Neural cell (in vitro differentiated cells): ENCODE results near the gene PGAP3. TPM values are rescaled to one million over a fixed set of nuclear protein-coding genes. Genes with fewer than 3 reads are reported as not detected.

Source experiments
- H2AFZ ChIP-seq: fragments of 200-600, 300-800 bp; sonication (generic), shearing (Covaris generic); 2 replicates; pipeline ENCODE4 v1.6.0; 2014; ENCODE audit warnings: low read depth, mild to moderate bottlenecking, antibody characterized with exemption, low read length, moderate library complexity
- H3F3A ChIP-seq: fragments of 200-600 bp; shearing (Covaris generic); 2 replicates; pipeline ENCODE4 v1.6.1; 2016; ENCODE audit warnings: mild to moderate bottlenecking, moderate library complexity, mixed read lengths, antibody characterized with exemption, low read length; ENCODE audit not compliant: insufficient read depth, poor library complexity, severe bottlenecking
- H3K27ac ChIP-seq: fragments of 200-600, 300-800 bp; sonication (generic), shearing (Covaris generic); 2 replicates; pipeline ENCODE4 v1.5.1; 2014; ENCODE audit warnings: mild to moderate bottlenecking, low read length, moderate library complexity
- H3K27me3 ChIP-seq: fragments of 300-800, 200-600 bp; sonication (generic), shearing (Covaris generic); 2 replicates; pipeline ENCODE4 v1.6.0; 2014; ENCODE audit warnings: mild to moderate bottlenecking, low read depth, low read length, moderate library complexity; ENCODE audit not compliant: insufficient read depth
- H3K36me3 ChIP-seq: fragments of 300-800, 200-600 bp; sonication (generic), shearing (Covaris generic); 2 replicates; pipeline ENCODE4 v1.5.1; 2014; ENCODE audit warnings: mild to moderate bottlenecking, antibody characterized with exemption, low read length, moderate library complexity; ENCODE audit not compliant: insufficient read depth
- H3K4me2 ChIP-seq: fragments of 300-800, 200-600 bp; sonication (generic), shearing (Covaris generic); 2 replicates; pipeline ENCODE4 v1.6.0; 2014; ENCODE audit warnings: mild to moderate bottlenecking, low read length
- H3K4me3 ChIP-seq: fragments of 300-800, 200-600 bp; sonication (generic), shearing (Covaris generic); 2 replicates; pipeline ENCODE4 v1.5.1; 2014; ENCODE audit warnings: mild to moderate bottlenecking, low read length, moderate library complexity
- H3K79me2 ChIP-seq: fragments of 200-600 bp; shearing (Covaris generic); replicated peaks from 2 replicates; pipeline ENCODE4 v1.6.0; 2014; ENCODE audit warnings: mild to moderate bottlenecking, low read length, moderate library complexity; ENCODE audit not compliant: insufficient read depth
- H3K9ac ChIP-seq: fragments of 300-800, 200-600 bp; sonication (generic), shearing (Covaris generic); 2 replicates; pipeline ENCODE4 v1.6.1; 2016; ENCODE audit warnings: mild to moderate bottlenecking, low read length, mixed read lengths
- H3K9me2 ChIP-seq: fragments of 200-600 bp; shearing (Covaris generic); 2 replicates; pipeline ENCODE4 v1.6.1; 2016; ENCODE audit warnings: mild to moderate bottlenecking, low read length, mixed read lengths; ENCODE audit not compliant: insufficient read depth
- H3K9me3 ChIP-seq: fragments of 200-600, 300-800 bp; sonication (generic), shearing (Covaris generic); 2 replicates; pipeline ENCODE4 v1.6.1; 2016; ENCODE audit warnings: mild to moderate bottlenecking, mixed run types, low read length, moderate library complexity, mixed read lengths
- H4K20me1 ChIP-seq: fragments of 200-600 bp; shearing (Covaris generic); 2 replicates; pipeline ENCODE4 v1.6.1; 2016; ENCODE audit warnings: mild to moderate bottlenecking, mixed run types; ENCODE audit not compliant: insufficient read depth
- CTCF ChIP-seq: fragments of 450-650 bp; IDR thresholded peaks from 2 replicates; pipeline ENCODE4 v1.5.1; 2014; ENCODE audit warnings: antibody characterized with exemption, mild to moderate bottlenecking, moderate library complexity; ENCODE audit not compliant: poor library complexity, severe bottlenecking
- EP300 ChIP-seq: fragments of 450-650 bp; conservative IDR thresholded peaks from 2 replicates; pipeline ENCODE4 v1.6.1; 2014; ENCODE audit warnings: antibody characterized with exemption, mild to moderate bottlenecking, moderate library complexity; ENCODE audit not compliant: poor library complexity, severe bottlenecking
- EZH2 ChIP-seq: fragments of 200-600, 300-800 bp; shearing (Covaris generic), sonication (generic); IDR thresholded peaks from 2 replicates; pipeline ENCODE4 v1.6.1; 2014; ENCODE audit warnings: antibody characterized with exemption, low read length, borderline replicate concordance, mild to moderate bottlenecking; ENCODE audit not compliant: insufficient read depth, poor library complexity, severe bottlenecking
- MXI1 ChIP-seq: fragments of 450-650 bp; conservative IDR thresholded peaks from 2 replicates; pipeline ENCODE4 v1.6.1; 2014; ENCODE audit warnings: antibody characterized with exemption, mild to moderate bottlenecking; ENCODE audit not compliant: poor library complexity, severe bottlenecking
- POLR2AphosphoS5 ChIP-seq: IDR thresholded peaks from 2 replicates; pipeline ENCODE4 v1.6.1; 2012
- RAD21 ChIP-seq: fragments of 450-650 bp; conservative IDR thresholded peaks from 2 replicates; pipeline ENCODE4 v1.6.1; 2014; ENCODE audit warnings: antibody characterized with exemption, mild to moderate bottlenecking, moderate library complexity
- SMC3 ChIP-seq: fragments of 450-650 bp; conservative IDR thresholded peaks from 2 replicates; pipeline ENCODE4 v1.6.1; 2014; ENCODE audit warnings: antibody characterized with exemption, mild to moderate bottlenecking, moderate library complexity; ENCODE audit not compliant: poor library complexity
- TAF1 ChIP-seq: IDR thresholded peaks from 2 replicates; pipeline ENCODE4 v1.6.1; 2012; ENCODE audit warnings: low read depth
- polyA plus RNA-seq: library from polyadenylated mRNA; depleted of rRNA; stranded (reverse); fragments of >200 nt; gene quantifications from 2 replicates; pipeline ENCODE4 v1.2.3, GENCODE V29; 2014
- TF ChIP-seq, protein P1 (sequence below): IDR thresholded peaks from 2 replicates; pipeline ENCODE4 v1.6.1; 2012; ENCODE audit warnings: borderline replicate concordance

PGAP3 gene
- polyA plus RNA-seq, 1 donor from 2014 or later: 27.2 TPM

DNA sequence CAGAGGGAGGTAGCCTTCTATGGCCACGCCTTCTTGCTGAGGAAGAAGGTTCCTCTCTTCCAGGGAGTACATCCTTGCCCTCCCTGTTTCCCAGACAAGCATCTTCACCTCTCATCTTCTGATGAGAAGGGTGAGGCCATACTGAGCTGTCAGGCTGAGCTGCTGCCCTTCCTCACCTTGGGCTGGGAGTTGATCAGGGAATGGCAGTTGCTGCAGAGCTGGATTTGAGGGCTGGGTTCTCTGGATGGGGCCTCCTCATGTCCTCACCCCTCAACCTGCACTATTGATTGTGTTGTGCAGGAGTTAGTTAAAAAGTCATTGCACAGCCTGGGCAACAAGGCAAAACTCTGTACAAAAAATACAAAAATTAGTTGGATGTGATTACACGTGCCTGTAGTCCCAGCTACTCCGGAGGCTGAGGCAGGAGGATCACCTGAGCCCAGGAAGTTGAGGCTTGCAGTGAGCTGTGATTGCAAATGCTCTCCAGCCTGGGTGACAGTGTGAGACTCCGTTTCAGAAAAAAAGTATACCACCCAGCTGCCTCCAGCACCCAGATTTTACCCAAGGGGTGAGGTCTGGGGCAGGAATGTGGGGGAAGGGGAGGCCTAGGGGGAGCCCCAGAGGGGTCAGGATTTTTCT lies 14.0 kb upstream of the PGAP3 start:
- H3K4me2 ChIP-seq: no peak overlapping the region
- H2AFZ ChIP-seq: no peak overlapping the region
- H3K27ac ChIP-seq: no peak overlapping the region
- no peaks in the 10 kb centered on the region for H4K20me1 ChIP-seq
- no peaks in the 10 kb centered on the region for H3K9me2 ChIP-seq
- H3K4me3 ChIP-seq: no peak overlapping the region
- H3K36me3 ChIP-seq: no peaks in the 10 kb centered on the region
- no peaks in the 10 kb centered on the region for H3K9me3 ChIP-seq
- peaks cover 15% of the 10 kb centered on the region for H3K27me3 ChIP-seq
- H3F3A ChIP-seq: no peaks in the 10 kb centered on the region
- no peak overlapping the region for H3K9ac ChIP-seq
- TF ChIP-seq CTCF (no peak), MXI1 (no peak), TAF1 (no peak), EP300 (no peak), POLR2AphosphoS5 (no peak), RAD21 (no peak), SMC3 (no peak), EZH2 (no peak)
- TF ChIP-seq, protein P1, sequence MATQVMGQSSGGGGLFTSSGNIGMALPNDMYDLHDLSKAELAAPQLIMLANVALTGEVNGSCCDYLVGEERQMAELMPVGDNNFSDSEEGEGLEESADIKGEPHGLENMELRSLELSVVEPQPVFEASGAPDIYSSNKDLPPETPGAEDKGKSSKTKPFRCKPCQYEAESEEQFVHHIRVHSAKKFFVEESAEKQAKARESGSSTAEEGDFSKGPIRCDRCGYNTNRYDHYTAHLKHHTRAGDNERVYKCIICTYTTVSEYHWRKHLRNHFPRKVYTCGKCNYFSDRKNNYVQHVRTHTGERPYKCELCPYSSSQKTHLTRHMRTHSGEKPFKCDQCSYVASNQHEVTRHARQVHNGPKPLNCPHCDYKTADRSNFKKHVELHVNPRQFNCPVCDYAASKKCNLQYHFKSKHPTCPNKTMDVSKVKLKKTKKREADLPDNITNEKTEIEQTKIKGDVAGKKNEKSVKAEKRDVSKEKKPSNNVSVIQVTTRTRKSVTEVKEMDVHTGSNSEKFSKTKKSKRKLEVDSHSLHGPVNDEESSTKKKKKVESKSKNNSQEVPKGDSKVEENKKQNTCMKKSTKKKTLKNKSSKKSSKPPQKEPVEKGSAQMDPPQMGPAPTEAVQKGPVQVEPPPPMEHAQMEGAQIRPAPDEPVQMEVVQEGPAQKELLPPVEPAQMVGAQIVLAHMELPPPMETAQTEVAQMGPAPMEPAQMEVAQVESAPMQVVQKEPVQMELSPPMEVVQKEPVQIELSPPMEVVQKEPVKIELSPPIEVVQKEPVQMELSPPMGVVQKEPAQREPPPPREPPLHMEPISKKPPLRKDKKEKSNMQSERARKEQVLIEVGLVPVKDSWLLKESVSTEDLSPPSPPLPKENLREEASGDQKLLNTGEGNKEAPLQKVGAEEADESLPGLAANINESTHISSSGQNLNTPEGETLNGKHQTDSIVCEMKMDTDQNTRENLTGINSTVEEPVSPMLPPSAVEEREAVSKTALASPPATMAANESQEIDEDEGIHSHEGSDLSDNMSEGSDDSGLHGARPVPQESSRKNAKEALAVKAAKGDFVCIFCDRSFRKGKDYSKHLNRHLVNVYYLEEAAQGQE: no peak
- no peaks in the 10 kb centered on the region for H3K79me2 ChIP-seq

- Histone ChIP-seq H3K36me3 (no peaks in the 10 kb centered on the region), H2AFZ (no peak overlapping the region), H3K4me3 (no peak overlapping the region), H3K27ac (no peak overlapping the region), H3F3A (no peaks in the 10 kb centered on the region), H3K9ac (no peak overlapping the region), H3K79me2 (no peaks in the 10 kb centered on the region), H3K4me2 (no peak overlapping the region), H3K27me3 (peaks cover 15% of the 10 kb centered on the region), H4K20me1 (no peaks in the 10 kb centered on the region), H3K9me3 (no peaks in the 10 kb centered on the region), H3K9me2 (no peaks in the 10 kb centered on the region)
- TF ChIP-seq EP300 (no peak), SMC3 (no peak)
- TF ChIP-seq, protein P1: no peak
These were observed 13.3 kb upstream of the PGAP3 start for GRCh38 chr17:39701012-39701783.
